ENCODE measurements around the gene LMBR1. TPM values are rescaled to one million over a fixed set of nuclear protein-coding genes. Genes with fewer than 3 reads are reported as not detected.

The LMBR1 gene
- polyA plus RNA-seq, 3 donors = 14.8 to 24.4 (median 21.2) TPM

GRCh38 chr7:156629873-156630272 is 263.1 kb downstream of the LMBR1 start:
- Mint-ChIP-seq H3K27ac (no peak overlapping the region), H3K36me3 (no peaks in the 10 kb centered on the region), H3K9me3 (peaks cover 16 to 37% (median 26%) of the 10 kb centered on the region in 7 donors), H3K4me3 (no peak overlapping the region), H3K4me1 (no peaks in the 10 kb centered on the region), H3K27me3 (ENCODE audit: low read depth in 3 of 3) (peaks cover 1 to 13% (median 9%) of the 10 kb centered on the region in 3 donors)
- DNase-seq = no peak
- WGBS (ENCODE audit: insufficient coverage) = 100% methylated on average over 1 of the region's 2 CpGs
- Histone ChIP-seq H3K27ac (ENCODE audit: low read depth in 1 of 2, low read length in 2 of 2) (no peak overlapping the region), H3K9ac (ENCODE audit: insufficient read depth, low read length, poor library complexity, severe bottlenecking) (no peak overlapping the region), H3K9me3 (replicated peaks in 1 of 2; ENCODE audit: control insufficient read depth in 1 of 2, insufficient read depth in 1 of 2, low read length in 2 of 2) (peaks cover 18 to 23% of the 10 kb centered on the region in 2 donors), H3K27me3 (ENCODE audit: control insufficient read depth in 2 of 2, insufficient read depth in 2 of 2, low read length in 2 of 2) (peaks cover 0 to 3% of the 10 kb centered on the region in 2 donors), H3K4me2 (replicated peaks; ENCODE audit: extremely low read depth, low read length, poor library complexity, severe bottlenecking) (no peak overlapping the region), H3K4me3 (replicated peaks in 1 of 3; ENCODE audit: low read depth in 2 of 3, low read length in 3 of 3) (no peak overlapping the region), H2AFZ (ENCODE audit: insufficient read depth, low read depth, low read length, poor library complexity, severe bottlenecking) (no peak overlapping the region), H3K36me3 (replicated peaks in 1 of 2; ENCODE audit: control insufficient read depth in 1 of 2, insufficient read depth in 2 of 2, low read length in 2 of 2) (no peaks in the 10 kb centered on the region), H4K20me1 (ENCODE audit: insufficient read depth, low read length) (no peaks in the 10 kb centered on the region), H3K4me1 (ENCODE audit: control insufficient read depth in 1 of 2, insufficient read depth in 2 of 2, low read length in 2 of 2) (no peaks in the 10 kb centered on the region), H3K79me2 (ENCODE audit: insufficient read depth, low read length) (no peaks in the 10 kb centered on the region)
- intact Hi-C loops (cut with micrococcal nuclease) = no loop called here
- no peak for TF ChIP-seq CTCF (IDR thresholded peaks at IDR 0.05)

GRCh38 chr7:156628562-156628961 is 264.4 kb downstream of the LMBR1 start:
- Histone ChIP-seq H3K79me2 (ENCODE audit: insufficient read depth, low read length) (no peaks in the 10 kb centered on the region), H4K20me1 (ENCODE audit: insufficient read depth, low read length) (no peaks in the 10 kb centered on the region), H3K4me2 (replicated peaks; ENCODE audit: extremely low read depth, low read length, poor library complexity, severe bottlenecking) (no peak overlapping the region), H3K4me3 (replicated peaks in 1 of 3; ENCODE audit: low read depth in 2 of 3, low read length in 3 of 3) (no peak overlapping the region), H3K36me3 (replicated peaks in 1 of 2; ENCODE audit: control insufficient read depth in 1 of 2, insufficient read depth in 2 of 2, low read length in 2 of 2) (no peaks in the 10 kb centered on the region), H2AFZ (ENCODE audit: insufficient read depth, low read depth, low read length, poor library complexity, severe bottlenecking) (no peak overlapping the region), H3K27me3 (ENCODE audit: control insufficient read depth in 2 of 2, insufficient read depth in 2 of 2, low read length in 2 of 2) (peaks cover 0 to 3% of the 10 kb centered on the region in 2 donors), H3K9ac (ENCODE audit: insufficient read depth, low read length, poor library complexity, severe bottlenecking) (no peak overlapping the region), H3K27ac (ENCODE audit: low read depth in 1 of 2, low read length in 2 of 2) (no peak overlapping the region), H3K4me1 (ENCODE audit: control insufficient read depth in 1 of 2, insufficient read depth in 2 of 2, low read length in 2 of 2) (no peaks in the 10 kb centered on the region), H3K9me3 (replicated peaks in 1 of 2; ENCODE audit: control insufficient read depth in 1 of 2, insufficient read depth in 1 of 2, low read length in 2 of 2) (peaks cover 18 to 23% of the 10 kb centered on the region in 2 donors)
- H3K4me1 Mint-ChIP-seq = no peaks in the 10 kb centered on the region
- no peak overlapping the region for H3K4me3 Mint-ChIP-seq
- H3K36me3 Mint-ChIP-seq = no peaks in the 10 kb centered on the region
- no peak overlapping the region for H3K27ac Mint-ChIP-seq
- DNase-seq = no peak
- intact Hi-C loops (cut with micrococcal nuclease) = no loop called here
- H3K9me3 Mint-ChIP-seq = peaks cover 16 to 36% (median 26%) of the 10 kb centered on the region in 7 donors
- peaks cover 1 to 16% (median 9%) of the 10 kb centered on the region in 3 donors for H3K27me3 Mint-ChIP-seq (ENCODE audit: low read depth in 3 of 3)
- no peak for TF ChIP-seq CTCF (IDR thresholded peaks at IDR 0.05)

Small RNAs within 50 kb of the gene (small RNA-seq; reads per million reads assigned to genes)
- gene RNU4-31P (ENCODE audit: insufficient read length, low read depth) = not detected

Other genes starting within 250 kb of the LMBR1 start
- 10 to 100 TPM in 1 of 3 donors, 1 to 10 TPM in 1, under 1 TPM in 1; 0.89 to 11.5 (median 1.9) TPM for gene NOM1, start 56.5 kb upstream of the LMBR1 start, polyA plus RNA-seq
- gene MNX1, start 117.5 kb upstream of the LMBR1 start, polyA plus RNA-seq = not detected
- 10 to 100 TPM; 19.5 to 34.5 (median 24.3) TPM for gene UBE3C, start 245.7 kb upstream of the LMBR1 start, polyA plus RNA-seq

Measured in CD14-positive monocyte (primary cell).